H1 (cell line): ENCODE measurements around the gene SLFN5. TPM values are rescaled to one million over a fixed set of nuclear protein-coding genes. Genes with fewer than 3 reads are reported as not detected.

ENCODE experiments used
- CTCF ChIA-PET: fragments of 300-600 bp; sonication (Branson Sonifier 250); formaldehyde crosslinking; loops from one replicate; lab custom pipeline; 2021; ENCODE audit not compliant: partially characterized antibody; lab: Charles Lee
- POLR2A ChIA-PET: fragments of 300-600 bp; sonication (Branson Sonifier 250); formaldehyde crosslinking; loops from one replicate; lab custom pipeline; 2021; ENCODE audit warnings: inconsistent platforms; ENCODE audit not compliant: partially characterized antibody; lab: Charles Lee
- DNase-seq, 2 experiments: peaks; one replicate each; pipeline versions ENCODE4 v3.0.0 to v3.0.0-alpha.2; 2010 to 2022; ENCODE audit warnings: low spot score in 2 of 2, low read depth in 1 of 2, mixed read lengths in 1 of 2
- FAIRE-seq: peaks from 2 replicates; lab custom pipeline; 2011; peaks lifted over from hg19 to GRCh38; lab: Jason Lieb, UNC
- H2AFZ ChIP-seq: 2 replicates; pipeline ENCODE4 v1.8.1; 2012; ENCODE audit warnings: low read length, inconsistent platforms
- H2AK5ac ChIP-seq: 2 replicates; pipeline ENCODE4 v1.6.1; 2013; ENCODE audit warnings: low read depth, low read length
- H2BK120ac ChIP-seq: replicated peaks from 2 replicates; pipeline ENCODE3; 2013; ENCODE audit warnings: low read depth, low read length, inconsistent platforms
- H2BK12ac ChIP-seq: 2 replicates; pipeline ENCODE4 v1.6.1; 2013; ENCODE audit warnings: low read depth, low read length
- H2BK15ac ChIP-seq: 2 replicates; pipeline ENCODE4 v1.6.1; 2013; ENCODE audit warnings: low read length
- H2BK20ac ChIP-seq: 2 replicates; pipeline ENCODE4 v1.6.1; 2013; ENCODE audit warnings: low read length
- H2BK5ac ChIP-seq: 2 replicates; pipeline ENCODE4 v1.6.1; 2013; ENCODE audit warnings: low read depth, low read length
- H3K14ac ChIP-seq: 2 replicates; pipeline ENCODE4 v1.6.1; 2013; ENCODE audit warnings: inconsistent platforms; ENCODE audit not compliant: insufficient read length
- H3K18ac ChIP-seq: 2 replicates; pipeline ENCODE4 v1.6.1; 2013; ENCODE audit warnings: low read length; ENCODE audit errors: extremely low read depth
- H3K23ac ChIP-seq: 2 replicates; pipeline ENCODE4 v1.6.1; 2013; ENCODE audit warnings: inconsistent platforms; ENCODE audit not compliant: insufficient read length
- H3K23me2 ChIP-seq: 2 replicates; pipeline ENCODE4 v1.6.1; 2013; ENCODE audit warnings: low read depth, low read length
- H3K27ac ChIP-seq: 2 replicates; pipeline ENCODE4 v1.6.1; 2011; ENCODE audit warnings: low read depth, low read length, inconsistent platforms
- H3K27me3 ChIP-seq, 4 experiments: replicated peaks in 1 of 4; 1 replicate in 1 of 4; 2 replicates in 3 of 4; pipeline versions ENCODE4 v1.6.1 to v1.8.1; 2011 to 2013; ENCODE audit warnings: low read length in 3 of 4, mild to moderate bottlenecking in 3 of 4, inconsistent platforms in 2 of 4, mixed read lengths in 2 of 4, moderate library complexity in 1 of 4; ENCODE audit not compliant: control insufficient read depth in 3 of 4, insufficient read depth in 3 of 4; ENCODE audit errors: extremely low read depth in 1 of 4
- H3K36me3 ChIP-seq, 4 experiments: 2 replicates each; pipeline versions ENCODE4 v1.6.1 to v1.8.1; 2011 to 2013; ENCODE audit warnings: mild to moderate bottlenecking in 4 of 4, low read length in 3 of 4, moderate library complexity in 2 of 4, control low read depth in 1 of 4, inconsistent platforms in 1 of 4; ENCODE audit not compliant: insufficient read depth in 4 of 4, control insufficient read depth in 2 of 4
- H3K4ac ChIP-seq: replicated peaks from 2 replicates; pipeline ENCODE3; 2013; ENCODE audit warnings: low read length, low read depth, mixed read lengths, inconsistent platforms; ENCODE audit not compliant: insufficient read length
- H3K4me1 ChIP-seq, 4 experiments: replicated peaks in 1 of 4; 1 replicate in 1 of 4; 2 replicates in 3 of 4; pipeline versions ENCODE4 v1.6.1 to v1.8.1; 2011 to 2013; ENCODE audit warnings: low read length in 3 of 4, inconsistent platforms in 2 of 4, mixed read lengths in 1 of 4; ENCODE audit not compliant: insufficient read depth in 4 of 4, control insufficient read depth in 3 of 4
- H3K4me2 ChIP-seq, 2 experiments: 2 replicates each; pipeline versions ENCODE4 v1.6.1 to v1.8.1; 2011 to 2013; ENCODE audit warnings: low read depth in 2 of 2, low read length in 2 of 2, control low read depth in 1 of 2, inconsistent platforms in 1 of 2, mild to moderate bottlenecking in 1 of 2; ENCODE audit not compliant: insufficient read depth in 1 of 2
- H3K4me3 ChIP-seq, 4 experiments: fragments of 200-600, 300-600 bp in 1 of 4; sonication (generic), shearing (Covaris generic), sonication (Bioruptor Twin) in 1 of 4; 2 replicates each; pipeline versions ENCODE4 v1.5.1 to v1.8.1; 2011 to 2016; ENCODE audit warnings: low read length in 4 of 4, low read depth in 3 of 4, control low read depth in 2 of 4, inconsistent platforms in 2 of 4, mild to moderate bottlenecking in 2 of 4, mixed read lengths in 1 of 4, moderate library complexity in 1 of 4; ENCODE audit not compliant: insufficient read depth in 2 of 4; ENCODE audit errors: extremely low read depth in 1 of 4
- H3K56ac ChIP-seq: replicated peaks from 2 replicates; pipeline ENCODE3; 2013; ENCODE audit warnings: low read depth, mild to moderate bottlenecking, mixed read lengths, low read length, inconsistent platforms; ENCODE audit not compliant: insufficient read length
- H3K79me1 ChIP-seq: 2 replicates; pipeline ENCODE4 v1.6.1; 2013; ENCODE audit warnings: low read depth, low read length, control low read depth
- H3K79me2 ChIP-seq, 2 experiments: 2 replicates each; pipeline versions ENCODE4 v1.6.1 to v1.8.1; 2012 to 2013; ENCODE audit warnings: low read length in 2 of 2, mild to moderate bottlenecking in 2 of 2, inconsistent platforms in 1 of 2; ENCODE audit not compliant: insufficient read depth in 2 of 2, control insufficient read depth in 1 of 2
- H3K9ac ChIP-seq, 4 experiments: replicated peaks in 1 of 4; 1 replicate in 1 of 4; 2 replicates in 3 of 4; pipeline versions ENCODE4 v1.6.1 to v1.8.1; 2011 to 2013; ENCODE audit warnings: low read depth in 3 of 4, low read length in 3 of 4, control low read depth in 2 of 4, mild to moderate bottlenecking in 2 of 4, moderate library complexity in 2 of 4, inconsistent platforms in 1 of 4; ENCODE audit errors: extremely low read depth in 1 of 4
- H3K9me3 ChIP-seq, 2 experiments: 2 replicates each; pipeline versions ENCODE4 v1.6.1 to v1.8.1; 2012 to 2013; ENCODE audit warnings: mild to moderate bottlenecking in 2 of 2, moderate library complexity in 2 of 2, control low read depth in 1 of 2, inconsistent platforms in 1 of 2, low read depth in 1 of 2, low read length in 1 of 2, mixed read lengths in 1 of 2; ENCODE audit not compliant: insufficient read depth in 2 of 2
- H4K20me1 ChIP-seq, 2 experiments: replicated peaks in 1 of 2; 2 replicates each; pipeline versions ENCODE3 to v1.8.1; 2011 to 2013; ENCODE audit warnings: inconsistent platforms in 2 of 2, low read length in 2 of 2, mild to moderate bottlenecking in 1 of 2; ENCODE audit not compliant: insufficient read depth in 2 of 2, control insufficient read depth in 1 of 2
- H4K5ac ChIP-seq: 2 replicates; pipeline ENCODE4 v1.6.1; 2013; ENCODE audit warnings: low read length, low read depth, mixed read lengths, inconsistent platforms; ENCODE audit not compliant: insufficient read length
- H4K8ac ChIP-seq: 2 replicates; pipeline ENCODE4 v1.8.0; 2013; ENCODE audit warnings: mild to moderate bottlenecking, moderate library complexity, low read length, inconsistent platforms; ENCODE audit not compliant: insufficient read depth; ENCODE audit errors: extremely low read depth
- H4K91ac ChIP-seq: replicated peaks from 2 replicates; pipeline ENCODE3; 2013; ENCODE audit warnings: low read length, mixed read lengths, inconsistent platforms; ENCODE audit not compliant: insufficient read length
- ASH2L ChIP-seq: fragments of 200-600, 300-600 bp; sonication (generic); IDR thresholded peaks from one replicate; pipeline ENCODE4 v1.7.1; 2017; ENCODE audit warnings: low read length
- CEBPB ChIP-seq: IDR thresholded peaks from 2 replicates; pipeline ENCODE4 v1.6.1; 2012; ENCODE audit warnings: low read depth, low read length
- JUND ChIP-seq: IDR thresholded peaks from 2 replicates; pipeline ENCODE4 v1.6.1; 2011; ENCODE audit warnings: mild to moderate bottlenecking, improper control_type of control experiment, low read length
- MAX ChIP-seq: IDR thresholded peaks from 2 replicates; pipeline ENCODE4 v1.6.1; 2012; ENCODE audit warnings: inconsistent platforms
- NRF1 ChIP-seq: IDR thresholded peaks from 2 replicates; pipeline ENCODE4 v1.6.1; 2011; ENCODE audit warnings: mild to moderate bottlenecking, low read depth, low read length, improper control_type of control experiment
- POU5F1 ChIP-seq: IDR thresholded peaks from 2 replicates; pipeline ENCODE4 v1.6.1; 2011; ENCODE audit warnings: low read depth, mild to moderate bottlenecking, low read length, moderate library complexity
- RBBP5 ChIP-seq: IDR thresholded peaks from 2 replicates; pipeline ENCODE4 v1.7.1; 2012; ENCODE audit warnings: low read depth, mild to moderate bottlenecking, inconsistent platforms, low read length, moderate library complexity, borderline replicate concordance
- SAP30 ChIP-seq: fragments of 300-600 bp; sonication (generic); IDR thresholded peaks from 2 replicates; pipeline ENCODE4 v1.7.1; 2012; ENCODE audit warnings: low read length, moderate library complexity, mild to moderate bottlenecking, inconsistent platforms; ENCODE audit not compliant: insufficient read depth, insufficient replicate concordance
- SIN3A ChIP-seq, 2 experiments: IDR thresholded peaks in 1 of 2; conservative IDR thresholded peaks in 1 of 2; 2 replicates each; pipeline ENCODE4 v1.6.1; 2011 to 2012; ENCODE audit warnings: low read length in 2 of 2, improper control_type of control experiment in 1 of 2, low read depth in 1 of 2, mild to moderate bottlenecking in 1 of 2
- WGBS, 2 experiments: shearing (Covaris generic) in 1 of 2; methylation state at CpG; one replicate each; pipeline versions ENCODE4 v1.1.6 to v1.1.7; 2013 to 2015; ENCODE audit warnings: low lambda C conversion rate in 2 of 2, mixed read lengths in 2 of 2, inconsistent platforms in 1 of 2, low coverage in 1 of 2, missing lambda C conversion rate in 1 of 2; ENCODE audit not compliant: insufficient replicate concordance in 2 of 2, insufficient coverage in 1 of 2, insufficient read length in 1 of 2; ENCODE audit errors: extremely low coverage in 1 of 2, missing lambda C conversion rate in 1 of 2; 5-methylcytosine and 5-hydroxymethylcytosine counted together
- polyA plus RNA-seq, 7 experiments: library from polyadenylated mRNA; depleted of rRNA in 3 of 7; stranded (reverse) in 5 of 7; unstranded in 2 of 7; fragments of >200 nt in 5 of 7; fragments of 200-250 nt in 2 of 7; gene quantifications; 1 replicate in 5 of 7; 2 replicates in 1 of 7; 4 replicates in 1 of 7; pipeline versions ENCODE4 v1.2.1 to v1.2.3, GENCODE V29; 2011 to 2013; ENCODE audit warnings: missing spikeins in 2 of 7, mixed read lengths in 2 of 7
- total RNA-seq: library from RNA; stranded (reverse); fragmentation: NEBNext Ultra II Directional; extraction: Animal tissue kit (Norgen Biotek cat#: 25700); gene quantifications from 2 replicates; pipeline ENCODE4 v1.2.1, GENCODE V29; 2021
- TF ChIP-seq, protein P1 (sequence below): IDR thresholded peaks from 2 replicates; pipeline ENCODE4 v1.6.1; 2012; ENCODE audit warnings: inconsistent platforms
- TF ChIP-seq, protein P2 (sequence below), 3 experiments: IDR thresholded peaks; 1 replicate in 2 of 3; 2 replicates in 1 of 3; pipeline versions ENCODE4 v1.5.1 to v1.6.1; 2011; ENCODE audit warnings: low read length in 3 of 3, mild to moderate bottlenecking in 3 of 3, inconsistent platforms in 2 of 3, low read depth in 1 of 3, moderate library complexity in 1 of 3; ENCODE audit not compliant: insufficient read depth in 1 of 3; ENCODE audit errors: control extremely low read depth in 1 of 3

SLFN5 gene
- total and polyA plus RNA-seq, 2 of the 8 experiments (the other 6 are each of a cell fraction or from before 2014, with no cell fraction given), result 0.86 to 3.0 TPM

GRCh38 chr17:35259001-35259400 is 16.1 kb downstream of the SLFN5 start:
- Histone ChIP-seq H3K79me1 (no peaks in the 10 kb centered on the region), H3K27me3 (no peaks in the 10 kb centered on the region), H3K79me2 (no peaks in the 10 kb centered on the region), H3K23ac (no peak overlapping the region), H3K4me2 (no peak overlapping the region), H3K4me1 (no peaks in the 10 kb centered on the region), H3K9ac (no peak overlapping the region), H4K5ac (no peak overlapping the region), H2BK20ac (no peak overlapping the region), H3K4me3 (no peak overlapping the region), H3K27ac (no peak overlapping the region), H3K18ac (no peak overlapping the region), H2AFZ (no peak overlapping the region), H2AK5ac (no peak overlapping the region), H4K8ac (no peak overlapping the region), H4K20me1 (no peaks in the 10 kb centered on the region), H3K56ac (no peak overlapping the region), H2BK15ac (no peak overlapping the region), H3K4ac (no peak overlapping the region), H3K23me2 (no peaks in the 10 kb centered on the region), H4K91ac (no peak overlapping the region), H2BK120ac (no peak overlapping the region), H2BK5ac (no peak overlapping the region), H2BK12ac (no peak overlapping the region), H3K9me3 (no peaks in the 10 kb centered on the region), H3K14ac (no peak overlapping the region), H3K36me3 (no peaks in the 10 kb centered on the region)
- FAIRE-seq, result no peak
- DNase-seq, result no peak
- CTCF ChIA-PET, result no interaction called here
- 82% methylated on average over 6 of the region's 6 CpGs; no CpG with 5 or more reads in 1 of the 2 experiments for WGBS, 2 experiments
- POLR2A ChIA-PET, result interaction anchor here (1.0 to 1.5 kb wide), 2 partner anchors 14 to 96 kb away, joined by 3 read pairs; no protein-coding TSS in a partner anchor
- TF ChIP-seq MAX (no peak), POU5F1 (no peak), ASH2L (no peak), NRF1 (no peak), SIN3A (conservative IDR thresholded peaks at IDR 0.05 in 1 of 2, IDR thresholded peaks at IDR 0.05 in 1 of 2; ENCODE audit: low read depth in 1 of 2, low read length in 2 of 2) (no peak), RBBP5 (no peak), JUND (no peak), SAP30 (no peak), CEBPB (no peak)
- TF ChIP-seq, protein P1, sequence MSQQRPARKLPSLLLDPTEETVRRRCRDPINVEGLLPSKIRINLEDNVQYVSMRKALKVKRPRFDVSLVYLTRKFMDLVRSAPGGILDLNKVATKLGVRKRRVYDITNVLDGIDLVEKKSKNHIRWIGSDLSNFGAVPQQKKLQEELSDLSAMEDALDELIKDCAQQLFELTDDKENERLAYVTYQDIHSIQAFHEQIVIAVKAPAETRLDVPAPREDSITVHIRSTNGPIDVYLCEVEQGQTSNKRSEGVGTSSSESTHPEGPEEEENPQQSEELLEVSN, result no peak
- TF ChIP-seq, protein P2, sequence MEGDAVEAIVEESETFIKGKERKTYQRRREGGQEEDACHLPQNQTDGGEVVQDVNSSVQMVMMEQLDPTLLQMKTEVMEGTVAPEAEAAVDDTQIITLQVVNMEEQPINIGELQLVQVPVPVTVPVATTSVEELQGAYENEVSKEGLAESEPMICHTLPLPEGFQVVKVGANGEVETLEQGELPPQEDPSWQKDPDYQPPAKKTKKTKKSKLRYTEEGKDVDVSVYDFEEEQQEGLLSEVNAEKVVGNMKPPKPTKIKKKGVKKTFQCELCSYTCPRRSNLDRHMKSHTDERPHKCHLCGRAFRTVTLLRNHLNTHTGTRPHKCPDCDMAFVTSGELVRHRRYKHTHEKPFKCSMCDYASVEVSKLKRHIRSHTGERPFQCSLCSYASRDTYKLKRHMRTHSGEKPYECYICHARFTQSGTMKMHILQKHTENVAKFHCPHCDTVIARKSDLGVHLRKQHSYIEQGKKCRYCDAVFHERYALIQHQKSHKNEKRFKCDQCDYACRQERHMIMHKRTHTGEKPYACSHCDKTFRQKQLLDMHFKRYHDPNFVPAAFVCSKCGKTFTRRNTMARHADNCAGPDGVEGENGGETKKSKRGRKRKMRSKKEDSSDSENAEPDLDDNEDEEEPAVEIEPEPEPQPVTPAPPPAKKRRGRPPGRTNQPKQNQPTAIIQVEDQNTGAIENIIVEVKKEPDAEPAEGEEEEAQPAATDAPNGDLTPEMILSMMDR (IDR thresholded peaks at IDR 0.05; ENCODE audit: control extremely low read depth in 1 of 3, insufficient read depth in 1 of 3, low read depth in 1 of 3, low read length in 3 of 3), result no peak
